HUES48 (cell line): Measurements from ENCODE around the gene SEMA6C.

Experiments used
- H3K27ac ChIP-seq: one replicate; pipeline ENCODE4 v1.7.0; 2013; ENCODE audit warnings: low read depth, low read length, inconsistent platforms
- H3K27me3 ChIP-seq: 2 replicates; pipeline ENCODE4 v1.6.1; 2013; ENCODE audit warnings: mild to moderate bottlenecking, low read length; ENCODE audit not compliant: control insufficient read depth, insufficient read depth
- H3K36me3 ChIP-seq: 2 replicates; pipeline ENCODE4 v1.6.1; 2013; ENCODE audit warnings: low read length; ENCODE audit not compliant: control insufficient read depth, insufficient read depth
- H3K4me1 ChIP-seq: 2 replicates; pipeline ENCODE4 v1.6.1; 2013; ENCODE audit warnings: mild to moderate bottlenecking, low read length; ENCODE audit not compliant: control insufficient read depth, insufficient read depth
- H3K4me3 ChIP-seq: 2 replicates; pipeline ENCODE4 v1.5.1; 2013; ENCODE audit warnings: mild to moderate bottlenecking, low read depth, low read length
- H3K9ac ChIP-seq: 2 replicates; pipeline ENCODE4 v1.6.1; 2013; ENCODE audit warnings: mild to moderate bottlenecking, low read depth, low read length, moderate library complexity
- H3K9me3 ChIP-seq: 2 replicates; pipeline ENCODE4 v1.6.1; 2013; ENCODE audit warnings: low read length; ENCODE audit not compliant: control insufficient read depth, insufficient read depth

SEMA6C gene

DNA sequence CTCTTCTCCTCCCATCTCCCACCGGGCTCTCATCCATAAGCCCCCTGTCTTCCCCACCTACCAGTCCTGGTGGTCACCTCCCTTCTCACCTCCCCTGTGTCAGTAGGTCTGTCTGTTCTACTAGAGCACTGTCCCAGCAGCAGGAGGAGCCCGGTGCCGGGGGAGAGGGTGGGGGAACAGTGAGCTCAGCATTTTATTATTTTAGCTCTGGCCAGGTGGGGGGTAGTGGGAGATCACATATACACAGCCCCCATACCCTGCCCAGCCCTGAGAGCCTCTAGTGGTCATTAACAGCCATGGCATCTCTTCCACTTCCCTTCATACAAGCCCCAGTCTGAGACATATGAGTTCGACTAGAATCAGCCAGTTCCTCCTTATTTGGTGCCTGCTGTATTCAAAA, 29.4 kb upstream of the SEMA6C start, which contains the start of gene TMOD4:
Gene TMOD4 (minus strand): TSS at position 119 of the 400 bp plus-strand sequence. CDS start 1,106 bp downstream, outside the sequence.
- no peak within 1 kb of the TSS for H3K27ac ChIP-seq
- H3K9me3 ChIP-seq: no peaks in the 10 kb centered on the region
- H3K27me3 ChIP-seq: no peaks in the 10 kb centered on the region
- H3K4me3 ChIP-seq: no peak within 1 kb of the TSS
- no peak within 1 kb of the TSS for H3K9ac ChIP-seq
- H3K4me1 ChIP-seq: no peaks in the 10 kb centered on the region
- H3K36me3 ChIP-seq: peaks cover 71% of the 10 kb centered on the region

- Histone ChIP-seq H3K27ac (no peak overlapping the region), H3K27me3 (no peaks in the 10 kb centered on the region), H3K9ac (no peak overlapping the region), H3K4me1 (no peaks in the 10 kb centered on the region), H3K4me3 (no peak overlapping the region), H3K36me3 (peaks cover 68% of the 10 kb centered on the region), H3K9me3 (no peaks in the 10 kb centered on the region)
Measured at GRCh38 chr1:151175041-151175741, 28.8 kb upstream of the SEMA6C start.

DNA sequence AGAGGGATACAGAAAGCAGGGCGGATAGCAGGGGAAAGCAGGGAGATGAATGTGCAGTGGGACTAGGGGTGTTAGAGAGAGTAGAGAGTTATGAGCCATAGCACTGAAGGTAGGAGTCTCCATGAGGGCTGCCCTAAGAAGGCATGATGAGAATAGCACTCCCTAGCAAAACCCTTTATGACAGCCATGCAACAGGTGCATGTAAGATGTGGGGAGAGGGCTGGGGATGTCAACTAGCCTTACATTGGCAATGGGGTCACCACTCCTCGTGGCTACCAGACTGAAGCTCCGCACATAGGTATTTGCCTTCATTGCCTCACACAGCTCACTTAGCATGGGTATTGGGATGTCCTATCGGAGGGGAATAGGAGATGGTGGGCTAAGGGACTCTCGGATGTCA, 24.8 kb upstream of the SEMA6C start:
- H3K4me3 ChIP-seq: no peak overlapping the region
- no peak overlapping the region for H3K27ac ChIP-seq
- no peaks in the 10 kb centered on the region for H3K9me3 ChIP-seq
- no peak overlapping the region for H3K9ac ChIP-seq
- no peaks in the 10 kb centered on the region for H3K27me3 ChIP-seq
- H3K4me1 ChIP-seq: peaks cover 3% of the 10 kb centered on the region; the same call in 1 of the 2 replicates
- H3K36me3 ChIP-seq: peaks cover 51% of the 10 kb centered on the region

DNA sequence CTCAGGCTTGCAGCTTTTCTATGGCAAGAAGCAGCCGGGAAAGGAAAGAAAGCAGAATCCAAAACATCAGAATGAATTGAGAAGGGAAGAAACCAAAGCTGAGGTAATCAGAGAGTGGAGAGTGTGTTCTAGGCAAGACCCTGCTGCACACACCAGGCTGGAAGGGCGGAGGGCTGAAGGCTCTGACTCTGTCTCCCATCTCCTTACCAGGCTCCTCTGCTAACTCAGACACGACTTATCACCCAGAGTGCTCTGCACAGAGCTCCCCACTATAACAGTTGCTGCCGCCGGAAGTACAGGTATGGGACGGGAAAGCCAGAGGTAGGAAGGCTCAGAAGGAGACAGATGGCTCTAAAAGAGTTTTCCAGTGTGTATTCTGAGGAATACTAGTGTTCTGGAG, 20.7 kb upstream of the SEMA6C start:
- Histone ChIP-seq H3K27ac (no peak overlapping the region), H3K4me3 (peak overlapping the region; percentile 98), H3K4me1 (peaks cover 10% of the 10 kb centered on the region; the same call in 1 of the 2 replicates), H3K36me3 (peaks cover 28% of the 10 kb centered on the region), H3K9me3 (no peaks in the 10 kb centered on the region), H3K9ac (no peak overlapping the region), H3K27me3 (no peaks in the 10 kb centered on the region)

DNA sequence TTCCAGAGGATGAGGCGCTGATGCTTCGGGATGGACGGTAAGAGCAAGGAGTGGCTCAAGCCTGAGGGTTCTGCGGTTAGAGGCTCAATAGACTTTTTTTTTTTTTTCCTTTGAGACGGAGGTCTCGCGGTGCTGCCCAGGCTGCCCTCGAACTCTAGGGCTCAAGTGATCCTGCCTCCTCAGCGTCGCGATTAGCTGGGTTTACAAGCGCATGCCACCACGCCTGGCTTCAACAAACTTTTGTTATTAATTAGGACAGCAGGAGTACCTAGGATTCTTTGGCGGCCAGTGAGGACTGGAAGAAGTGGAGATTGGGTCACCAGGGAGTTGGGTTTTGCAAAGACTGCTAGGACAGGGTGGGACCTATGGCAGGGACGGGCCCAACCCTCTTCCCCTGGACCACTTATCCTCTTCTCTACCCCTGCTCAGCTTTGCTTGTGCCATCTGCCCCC, 20.1 kb upstream of the SEMA6C start:
- Histone ChIP-seq H3K4me1 (peaks cover 10% of the 10 kb centered on the region; the same call in 1 of the 2 replicates), H3K27me3 (no peaks in the 10 kb centered on the region), H3K36me3 (peaks cover 32% of the 10 kb centered on the region), H3K4me3 (peak overlapping the region; percentile 98), H3K9me3 (no peaks in the 10 kb centered on the region), H3K9ac (peak overlapping the region; percentile 78), H3K27ac (peak overlapping the region; percentile 77)

DNA sequence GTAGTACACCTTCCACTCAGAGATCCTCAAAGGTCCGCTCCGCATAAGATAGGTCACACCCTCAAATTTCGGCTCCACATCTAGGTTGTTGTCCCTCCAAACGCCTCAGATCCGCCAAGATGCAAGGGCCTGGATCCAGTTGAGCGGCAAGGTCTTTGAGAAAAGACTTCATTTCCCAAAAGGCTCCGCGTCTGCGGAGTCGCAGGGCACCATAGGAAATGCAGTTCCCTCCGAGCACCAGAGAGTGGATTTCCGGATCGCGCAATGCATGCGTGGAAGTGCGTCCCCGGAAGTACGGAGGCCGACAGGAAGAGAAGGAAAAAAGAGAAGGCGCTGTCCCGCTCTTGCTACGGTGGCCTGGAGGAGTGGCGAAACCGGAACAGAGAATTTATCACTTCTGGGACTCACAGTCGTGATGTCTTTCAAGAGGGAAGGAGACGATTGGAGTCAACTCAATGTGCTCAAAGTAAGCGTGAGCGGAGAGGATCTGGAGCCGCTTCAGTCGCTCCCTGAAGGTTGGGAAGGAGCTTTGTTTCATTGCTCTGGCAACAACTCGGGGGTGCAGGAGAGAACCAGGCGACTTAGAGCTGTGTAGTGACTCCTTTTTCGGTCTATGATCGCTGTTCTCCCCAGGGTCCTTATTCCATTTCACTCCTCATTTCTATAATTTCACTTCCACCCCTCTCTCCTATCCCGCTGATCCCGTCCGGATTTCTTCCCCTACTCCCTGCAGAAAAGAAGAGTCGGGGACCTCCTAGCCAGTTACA, 19.5 kb upstream of the SEMA6C start, which contains the start of the genes LYSMD1 and SCNM1:
Gene LYSMD1 (minus strand): TSS at position 165 of the 767 bp plus-strand sequence. CDS start 644 bp downstream, outside the sequence.
Gene SCNM1 (plus strand): TSS at position 407 of the 767 bp plus-strand sequence. CDS start 9 bp downstream, at position 416.
- Histone ChIP-seq H3K4me1 (peaks cover 10% of the 10 kb centered on the region; the same call in 1 of the 2 replicates), H3K27ac (peak within 1 kb of the TSS; percentile 91), H3K27me3 (no peaks in the 10 kb centered on the region), H3K9me3 (no peaks in the 10 kb centered on the region), H3K4me3 (peak within 1 kb of the TSS; percentile 98), H3K9ac (peak within 1 kb of the TSS; percentile 78), H3K36me3 (peaks cover 33% of the 10 kb centered on the region)

- H3K4me1 ChIP-seq: peaks cover 10% of the 10 kb centered on the region; the same call in 1 of the 2 replicates
- H3K9me3 ChIP-seq: no peaks in the 10 kb centered on the region
- peak overlapping the region; percentile 98 for H3K4me3 ChIP-seq
- no peaks in the 10 kb centered on the region for H3K27me3 ChIP-seq
- peaks cover 35% of the 10 kb centered on the region for H3K36me3 ChIP-seq
- peak overlapping the region; percentile 52 for H3K9ac ChIP-seq
- peak overlapping the region; percentile 91 for H3K27ac ChIP-seq
Measured at GRCh38 chr1:151165281-151165737, 18.9 kb upstream of the SEMA6C start.

- Histone ChIP-seq H3K27ac (peak overlapping the region; percentile 91), H3K4me3 (peak overlapping the region; percentile 98), H3K9ac (no peak overlapping the region), H3K36me3 (peaks cover 37% of the 10 kb centered on the region), H3K4me1 (peaks cover 10% of the 10 kb centered on the region; the same call in 1 of the 2 replicates), H3K9me3 (no peaks in the 10 kb centered on the region), H3K27me3 (no peaks in the 10 kb centered on the region)
Measured at GRCh38 chr1:151164732-151165280, 18.4 kb upstream of the SEMA6C start.

- H3K27me3 ChIP-seq: no peaks in the 10 kb centered on the region
- H3K9me3 ChIP-seq: no peaks in the 10 kb centered on the region
- H3K9ac ChIP-seq: no peak overlapping the region
- H3K27ac ChIP-seq: no peak overlapping the region
- H3K4me1 ChIP-seq: peaks cover 5% of the 10 kb centered on the region; the same call in 1 of the 2 replicates
- no peak overlapping the region for H3K4me3 ChIP-seq
- peaks cover 31% of the 10 kb centered on the region for H3K36me3 ChIP-seq
Measured at GRCh38 chr1:151159373-151159772, 12.9 kb upstream of the SEMA6C start.

GRCh38 chr1:151158751-151159251, 12.4 kb upstream of the SEMA6C start:
- Histone ChIP-seq H3K4me3 (no peak overlapping the region), H3K27me3 (no peaks in the 10 kb centered on the region), H3K9me3 (no peaks in the 10 kb centered on the region), H3K9ac (no peak overlapping the region), H3K36me3 (peaks cover 31% of the 10 kb centered on the region), H3K4me1 (peaks cover 4% of the 10 kb centered on the region; the same call in 1 of the 2 replicates), H3K27ac (no peak overlapping the region)
